NK-92 treated with Interleukin-12 subunit alpha and Interleukin-12 subunit beta, amount 100 ng/mL, for 24 hours (cell line): ENCODE data around the gene SFXN1.
"Not testable (repeated sequence)": the region's sequence is repeated elsewhere in the genome, so short reads cannot be mapped to it uniquely, and the experiment has no call there.

Experiments used
- DNase-seq: peaks from one replicate; lab custom pipeline; 2025; lab: John Stamatoyannopoulos, UW

Gene SFXN1

GRCh38 chr5:175478384-175479124 is at the start of gene SFXN1:
TSS of gene SFXN1 (plus strand) at chr5:175478560. CDS start at chr5:175492104, 13,544 bp downstream.
- DNase-seq: peak; percentile 69

- DNase-seq: no peak
Observed at GRCh38 chr5:175434800-175435199, 43.6 kb upstream of the SFXN1 start.

GRCh38 chr5:175436359-175436758 is 42.0 kb upstream of the SFXN1 start:
- DNase-seq: no peak

GRCh38 chr5:175438234-175438857 is 40.0 kb upstream of the SFXN1 start:
- DNase-seq: no peak

GRCh38 chr5:175443514-175444059 is 34.8 kb upstream of the SFXN1 start:
- DNase-seq: no peak

GRCh38 chr5:175444060-175444904 is 34.1 kb upstream of the SFXN1 start, which contains the start of gene DRD1:
TSS of gene DRD1 (minus strand) at chr5:175444182. CDS start at chr5:175443099, 1,083 bp downstream.
- no peak for DNase-seq

- no peak for DNase-seq
Observed at GRCh38 chr5:175444905-175445456, 33.4 kb upstream of the SFXN1 start.

- DNase-seq: not testable (repeated sequence)
Observed at GRCh38 chr5:175446378-175446777, 32.0 kb upstream of the SFXN1 start.

GRCh38 chr5:175447571-175447970 is 30.8 kb upstream of the SFXN1 start:
- no peak for DNase-seq

GRCh38 chr5:175448276-175448675 is 30.1 kb upstream of the SFXN1 start:
- no peak for DNase-seq

GRCh38 chr5:175452166-175452565 is 26.2 kb upstream of the SFXN1 start:
- no peak for DNase-seq

GRCh38 chr5:175454338-175454737 is 24.0 kb upstream of the SFXN1 start:
- not testable (repeated sequence) for DNase-seq

GRCh38 chr5:175456105-175456742 is 22.1 kb upstream of the SFXN1 start:
- DNase-seq: no peak

- DNase-seq: no peak
Observed at GRCh38 chr5:175457466-175457865, 20.9 kb upstream of the SFXN1 start.

GRCh38 chr5:175460126-175460525 is 18.2 kb upstream of the SFXN1 start:
- DNase-seq: no peak

GRCh38 chr5:175460552-175460951 is 17.8 kb upstream of the SFXN1 start:
- DNase-seq: no peak

GRCh38 chr5:175461370-175461769 is 17.0 kb upstream of the SFXN1 start:
- DNase-seq: no peak

- no peak for DNase-seq
Observed at GRCh38 chr5:175463641-175464040, 14.7 kb upstream of the SFXN1 start.

- peak; percentile 31 for DNase-seq
Observed at GRCh38 chr5:175464074-175464941, 14.1 kb upstream of the SFXN1 start.

GRCh38 chr5:175464942-175465233 is 13.5 kb upstream of the SFXN1 start:
- no peak for DNase-seq

GRCh38 chr5:175465282-175465681 is 13.1 kb upstream of the SFXN1 start:
- no peak for DNase-seq
